ENCODE data around the gene PDXP. TPM values are rescaled to one million over a fixed set of nuclear protein-coding genes. Genes with fewer than 3 reads are reported as not detected.

PDXP gene
- total RNA-seq, 4 donors from 2014 or later: 2.3 to 4.1 (median 2.9) TPM

GRCh38 chr22:37665487-37665886, 7.0 kb downstream of the PDXP start:
- H3K4me1 ChIP-seq: peaks cover 5 to 20% (median 10%) of the 10 kb centered on the region in 3 donors
- no peak overlapping the region for H3K27ac ChIP-seq
- no peaks in the 10 kb centered on the region for H3K27me3 ChIP-seq
- WGBS, 2 donors: 92 to 93% methylated on average over 3 to 18 of the region's 24 CpGs
- no peaks in the 10 kb centered on the region for H3K9me3 ChIP-seq
- DNase-seq: no peak
- TF ChIP-seq POLR2A (IDR thresholded peaks at IDR 0.05): no peak
- no peak for TF ChIP-seq CTCF (IDR thresholded peaks at IDR 0.05)
- H3K4me3 ChIP-seq: no peak overlapping the region
- H3K36me3 ChIP-seq: peaks cover 0 to 17% (median 0%) of the 10 kb centered on the region in 3 donors
- intact Hi-C loops (cut with DNase I): no loop called here

GRCh38 chr22:37669586-37669985, 11.1 kb downstream of the PDXP start:
- no peaks in the 10 kb centered on the region for H3K9me3 ChIP-seq
- peaks cover 5 to 22% (median 15%) of the 10 kb centered on the region in 3 donors for H3K4me1 ChIP-seq
- H3K4me3 ChIP-seq: no peak overlapping the region
- no peaks in the 10 kb centered on the region for H3K27me3 ChIP-seq
- WGBS, 2 donors: 61 to 74% methylated on average over 5 to 6 of the region's 6 CpGs
- DNase-seq: no peak
- peak overlapping the region in 1 of 4 donors; percentile 21 for H3K27ac ChIP-seq
- no peak for TF ChIP-seq CTCF (IDR thresholded peaks at IDR 0.05)
- no peak for TF ChIP-seq POLR2A (IDR thresholded peaks at IDR 0.05)
- peaks cover 0 to 17% (median 0%) of the 10 kb centered on the region in 3 donors for H3K36me3 ChIP-seq
- intact Hi-C loops (cut with DNase I): no loop called here

GRCh38 chr22:37672206-37672919, 13.8 kb downstream of the PDXP start:
- Histone ChIP-seq H3K27me3 (no peaks in the 10 kb centered on the region), H3K27ac (peak overlapping the region in 2 of 4 donors; percentile 89 to 95), H3K4me3 (no peak overlapping the region), H3K9me3 (no peaks in the 10 kb centered on the region), H3K36me3 (no peaks in the 10 kb centered on the region), H3K4me1 (peaks cover 31 to 50% (median 39%) of the 10 kb centered on the region in 3 donors)
- 70 to 72% methylated on average over 9 to 11 of the region's 15 CpGs for WGBS, 2 donors
- intact Hi-C loops (cut with DNase I): no loop called here
- no peak for TF ChIP-seq POLR2A (IDR thresholded peaks at IDR 0.05)
- TF ChIP-seq CTCF (IDR thresholded peaks at IDR 0.05): no peak
- no peak for DNase-seq

- H3K27ac ChIP-seq: peak overlapping the region in 3 of 4 donors; percentile 69 to 95 (median 89)
- H3K27me3 ChIP-seq: no peaks in the 10 kb centered on the region
- no peaks in the 10 kb centered on the region for H3K36me3 ChIP-seq
- H3K4me3 ChIP-seq: no peak overlapping the region
- TF ChIP-seq POLR2A (IDR thresholded peaks at IDR 0.05): no peak
- TF ChIP-seq CTCF (IDR thresholded peaks at IDR 0.05): no peak
- no peak for DNase-seq
- WGBS, 2 donors: 32% methylated on average over 8 of the region's 11 CpGs; no CpG with 5 or more reads in 1 of the 2 donors
- intact Hi-C loops (cut with DNase I): no loop called here
- H3K4me1 ChIP-seq: peaks cover 32 to 56% (median 44%) of the 10 kb centered on the region in 3 donors
- no peaks in the 10 kb centered on the region for H3K9me3 ChIP-seq
Observed at GRCh38 chr22:37672920-37673455, 14.5 kb downstream of the PDXP start.

GRCh38 chr22:37674248-37674647, 15.7 kb downstream of the PDXP start:
- no peaks in the 10 kb centered on the region for H3K27me3 ChIP-seq
- H3K4me3 ChIP-seq: no peak overlapping the region
- 68 to 78% methylated on average over 8 of the region's 12 CpGs for WGBS, 2 donors
- H3K36me3 ChIP-seq: no peaks in the 10 kb centered on the region
- no peaks in the 10 kb centered on the region for H3K9me3 ChIP-seq
- peak overlapping the region; percentile 78 to 95 (median 90) for H3K27ac ChIP-seq
- no peak for DNase-seq
- peaks cover 32 to 68% (median 44%) of the 10 kb centered on the region in 3 donors for H3K4me1 ChIP-seq
- intact Hi-C loops (cut with DNase I): no loop called here
- TF ChIP-seq POLR2A (IDR thresholded peaks at IDR 0.05) (no peak), CTCF (IDR thresholded peaks at IDR 0.05) (no peak)

Data from esophagus squamous epithelium (tissue), 5 donors.